ENCODE measurements around the gene PBX3. TPM values are rescaled to one million over a fixed set of nuclear protein-coding genes. Genes with fewer than 3 reads are reported as not detected.

Gene PBX3
- total RNA-seq, 1 experiment from 2014 or later: 1.5 TPM

DNA sequence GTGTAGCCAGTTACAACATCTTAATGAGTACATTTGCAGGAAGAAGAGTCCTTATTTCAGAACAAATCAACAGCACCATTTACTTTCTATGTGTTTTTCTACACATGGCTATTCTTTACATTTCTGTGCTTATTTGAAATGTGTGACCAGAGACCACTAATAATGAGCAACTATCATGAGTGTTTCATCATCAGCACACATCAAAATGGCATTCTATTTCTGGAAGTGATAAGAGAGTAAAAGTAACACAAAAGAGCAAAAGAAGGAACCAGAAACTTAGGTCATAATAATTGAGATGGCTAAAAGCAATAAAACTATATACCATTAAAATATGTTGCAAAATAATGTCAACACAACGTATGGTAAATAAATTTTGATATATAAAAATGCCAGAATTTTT is 159.7 kb downstream of the PBX3 start:
- Histone ChIP-seq H3K4me1 (ENCODE audit: insufficient read depth, low read length, poor library complexity, severe bottlenecking) (no peaks in the 10 kb centered on the region), H3K36me3 (ENCODE audit: insufficient read depth, low read length, poor library complexity, severe bottlenecking) (no peaks in the 10 kb centered on the region), H3K27me3 (replicated peaks; ENCODE audit: insufficient read depth, low read depth, low read length, poor library complexity) (peaks cover 94% of the 10 kb centered on the region), H3K9me3 (ENCODE audit: low read depth, low read length, poor library complexity, severe bottlenecking) (no peaks in the 10 kb centered on the region), H3K4me3 (ENCODE audit: low read depth, low read length, poor library complexity, severe bottlenecking) (no peak overlapping the region), H3K27ac (ENCODE audit: low read depth, low read length, poor library complexity, severe bottlenecking) (no peak overlapping the region)
- no peak for TF ChIP-seq CTCF (conservative IDR thresholded peaks at IDR 0.05; ENCODE audit: low read depth, low read length)
- TF ChIP-seq EZH2 (IDR thresholded peaks at IDR 0.05; ENCODE audit: borderline replicate concordance, low read depth, low read length, poor library complexity, severe bottlenecking): no peak
- intact Hi-C loops (cut with micrococcal nuclease; ENCODE audit: unreplicated experiment): no loop called here
- CTCF ChIA-PET: no interaction called here
- DNase-seq (ENCODE audit: low spot score): no peak
- no TSS peak for BruUV-seq (replicated peaks)
- POLR2A ChIA-PET (ENCODE audit: low non-redundant PET): no interaction called here

- no TSS peak for BruUV-seq (replicated peaks)
- POLR2A ChIA-PET (ENCODE audit: low non-redundant PET): no interaction called here
- no peak overlapping the region for H3K27ac ChIP-seq (ENCODE audit: low read depth, low read length, poor library complexity, severe bottlenecking)
- H3K4me1 ChIP-seq (ENCODE audit: insufficient read depth, low read length, poor library complexity, severe bottlenecking): no peaks in the 10 kb centered on the region
- no peak overlapping the region for H3K4me3 ChIP-seq (ENCODE audit: low read depth, low read length, poor library complexity, severe bottlenecking)
- no peaks in the 10 kb centered on the region for H3K9me3 ChIP-seq (ENCODE audit: low read depth, low read length, poor library complexity, severe bottlenecking)
- TF ChIP-seq EZH2 (IDR thresholded peaks at IDR 0.05; ENCODE audit: borderline replicate concordance, low read depth, low read length, poor library complexity, severe bottlenecking) (no peak), CTCF (conservative IDR thresholded peaks at IDR 0.05; ENCODE audit: low read depth, low read length) (no peak)
- H3K27me3 ChIP-seq (replicated peaks; ENCODE audit: insufficient read depth, low read depth, low read length, poor library complexity): peaks cover 94% of the 10 kb centered on the region
- intact Hi-C loops (cut with micrococcal nuclease; ENCODE audit: unreplicated experiment): no loop called here
- no peaks in the 10 kb centered on the region for H3K36me3 ChIP-seq (ENCODE audit: insufficient read depth, low read length, poor library complexity, severe bottlenecking)
- no peak for DNase-seq (ENCODE audit: low spot score)
- CTCF ChIA-PET: no interaction called here
Observed at GRCh38 chr9:125908136-125908535, 161.0 kb downstream of the PBX3 start.

- Histone ChIP-seq H3K4me3 (ENCODE audit: low read depth, low read length, poor library complexity, severe bottlenecking) (no peak overlapping the region), H3K27ac (ENCODE audit: low read depth, low read length, poor library complexity, severe bottlenecking) (no peak overlapping the region), H3K27me3 (replicated peaks; ENCODE audit: insufficient read depth, low read depth, low read length, poor library complexity) (peaks cover 94% of the 10 kb centered on the region), H3K4me1 (ENCODE audit: insufficient read depth, low read length, poor library complexity, severe bottlenecking) (no peaks in the 10 kb centered on the region), H3K36me3 (ENCODE audit: insufficient read depth, low read length, poor library complexity, severe bottlenecking) (no peaks in the 10 kb centered on the region), H3K9me3 (ENCODE audit: low read depth, low read length, poor library complexity, severe bottlenecking) (no peaks in the 10 kb centered on the region)
- BruUV-seq (replicated peaks): no TSS peak
- POLR2A ChIA-PET (ENCODE audit: low non-redundant PET): no interaction called here
- CTCF ChIA-PET: no interaction called here
- intact Hi-C loops (cut with micrococcal nuclease; ENCODE audit: unreplicated experiment): no loop called here
- DNase-seq (ENCODE audit: low spot score): no peak
- TF ChIP-seq EZH2 (IDR thresholded peaks at IDR 0.05; ENCODE audit: borderline replicate concordance, low read depth, low read length, poor library complexity, severe bottlenecking) (no peak), CTCF (conservative IDR thresholded peaks at IDR 0.05; ENCODE audit: low read depth, low read length) (no peak)
Observed at GRCh38 chr9:125908966-125909365, 161.8 kb downstream of the PBX3 start.
